Stimulated activated CD8-positive, alpha-beta memory T cell treated with anti-CD3 and anti-CD28 coated beads, Interleukin-7, amount 100 ng/mL, for 4 hours (primary cell): ENCODE data around the gene VTCN1.

Source experiments
- DNase-seq, 2 donors: peaks; one replicate each; pipeline ENCODE4 v3.0.0-alpha.2; 2020; ENCODE audit warnings: low read depth in 2 of 2

Gene VTCN1

GRCh38 chr1:117209094-117209493 is 1.6 kb downstream of the VTCN1 start:
- no peak for DNase-seq

DNA sequence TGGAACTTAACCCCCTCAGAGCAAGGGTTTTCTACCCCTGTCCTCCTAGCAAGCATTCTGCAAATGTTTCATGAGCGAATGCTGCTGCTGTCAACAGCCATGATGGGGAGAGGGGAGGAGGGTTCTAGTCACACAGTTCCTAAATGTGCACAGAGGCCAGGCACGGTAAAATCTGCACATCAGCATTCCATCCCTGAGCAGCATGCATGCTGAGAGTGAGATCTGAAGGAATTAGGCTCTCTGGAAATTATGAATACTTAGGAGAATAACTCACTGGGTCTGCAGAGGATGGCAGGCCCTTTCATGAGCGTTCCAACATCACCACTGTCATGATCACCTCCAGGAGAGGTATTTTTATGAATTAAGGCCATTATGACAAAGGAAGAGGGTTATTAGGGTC is 2.1 kb downstream of the VTCN1 start:
- no peak for DNase-seq

DNA sequence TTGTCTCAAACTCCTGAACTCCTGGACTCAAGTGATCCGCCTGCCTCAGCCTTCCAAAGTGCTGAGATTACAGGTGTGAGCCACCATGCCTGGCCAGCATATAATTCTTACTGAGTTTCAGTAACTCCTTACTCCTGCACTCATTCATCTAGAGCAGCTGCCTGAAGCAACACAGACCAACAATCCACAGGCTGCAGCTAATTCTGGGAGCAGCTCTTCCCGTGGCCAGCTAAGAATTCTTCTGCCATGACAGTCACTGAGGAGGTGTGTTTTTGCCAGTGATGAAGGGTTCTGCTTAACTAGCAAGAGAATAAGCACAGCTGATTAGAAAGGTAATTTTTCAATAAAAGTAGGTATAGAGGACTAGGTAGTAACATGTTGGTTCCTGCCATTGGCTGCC is 5.4 kb downstream of the VTCN1 start:
- no peak for DNase-seq

- no peak for DNase-seq
Observed at GRCh38 chr1:117201808-117202207, 8.9 kb downstream of the VTCN1 start.

- no peak for DNase-seq
Observed at GRCh38 chr1:117198097-117198496, 12.6 kb downstream of the VTCN1 start.

DNA sequence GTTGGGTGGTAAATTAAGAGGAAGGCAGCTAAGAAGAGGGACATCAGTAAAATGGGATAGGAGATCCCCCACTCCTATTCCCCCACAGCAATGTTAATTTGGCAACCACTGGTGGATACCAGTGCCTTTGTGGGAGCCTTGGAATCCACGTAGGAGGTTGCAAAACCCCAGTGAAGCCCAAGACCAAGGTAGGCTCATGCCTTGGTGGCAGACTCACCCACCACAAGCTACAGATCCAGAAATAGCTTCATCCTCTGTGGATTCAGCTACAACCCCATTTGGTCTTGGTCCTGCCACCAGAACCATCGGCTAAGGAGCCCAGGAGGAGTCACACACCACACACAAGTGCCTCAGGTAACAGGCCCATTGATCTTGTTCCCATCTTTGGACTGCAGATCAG is 21.0 kb downstream of the VTCN1 start:
- DNase-seq: no peak

- no peak for DNase-seq
Observed at GRCh38 chr1:117188816-117189437, 21.8 kb downstream of the VTCN1 start.

DNA sequence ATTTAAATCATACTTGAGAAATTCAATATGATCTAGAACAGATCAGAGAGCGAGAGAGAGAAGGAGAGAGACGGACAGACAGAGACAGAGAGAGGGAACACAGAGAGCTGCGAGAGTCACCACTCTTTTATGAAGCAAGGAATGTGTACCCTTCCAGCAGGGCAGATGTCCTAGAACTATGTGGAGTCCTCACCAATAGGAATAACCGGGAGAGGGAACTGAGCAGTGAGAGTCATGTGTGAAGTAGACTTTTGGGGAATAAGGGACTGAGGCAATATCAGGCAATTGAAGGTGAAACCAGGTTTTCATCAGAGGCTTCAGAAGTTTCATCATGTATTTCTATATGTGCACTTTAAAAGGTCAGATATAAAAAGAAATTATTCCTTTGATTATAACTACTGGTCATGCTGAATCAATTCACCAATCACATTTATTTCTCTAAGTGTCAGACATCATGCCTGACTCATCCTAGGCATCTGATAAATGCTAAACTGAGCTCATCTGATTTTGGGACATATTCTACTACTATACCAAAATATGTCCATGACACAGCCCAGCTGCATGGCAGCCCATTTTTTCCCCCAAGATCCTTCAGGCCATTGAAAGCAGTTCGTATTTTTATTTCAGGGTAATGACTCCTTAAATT is 22.4 kb downstream of the VTCN1 start:
- DNase-seq: no peak

DNA sequence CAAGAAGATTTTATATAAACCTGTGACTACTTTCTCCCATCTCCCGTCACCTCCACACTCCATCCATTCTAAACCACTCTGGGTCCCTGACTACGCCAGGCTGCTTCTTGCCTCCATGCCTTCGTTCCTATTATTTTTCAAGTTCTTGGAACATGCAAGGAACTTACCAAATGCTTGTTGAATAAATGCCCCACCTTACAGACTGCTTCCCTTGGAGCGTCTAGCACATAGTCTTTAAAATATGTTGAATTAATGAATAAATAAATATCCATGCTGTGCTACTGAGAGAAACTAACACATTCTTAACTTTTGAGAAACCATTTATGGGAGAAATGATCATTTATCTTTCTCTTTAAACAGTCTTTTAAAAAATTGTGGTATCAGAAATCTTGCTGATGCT is 27.6 kb downstream of the VTCN1 start:
- DNase-seq: no peak

GRCh38 chr1:117182319-117182718 is 28.4 kb downstream of the VTCN1 start:
- DNase-seq: no peak

GRCh38 chr1:117181630-117182041 is 29.1 kb downstream of the VTCN1 start:
- no peak for DNase-seq

GRCh38 chr1:117180147-117180967 is 30.4 kb downstream of the VTCN1 start:
- no peak for DNase-seq

- no peak for DNase-seq
Observed at GRCh38 chr1:117179471-117179870, 31.3 kb downstream of the VTCN1 start.

DNA sequence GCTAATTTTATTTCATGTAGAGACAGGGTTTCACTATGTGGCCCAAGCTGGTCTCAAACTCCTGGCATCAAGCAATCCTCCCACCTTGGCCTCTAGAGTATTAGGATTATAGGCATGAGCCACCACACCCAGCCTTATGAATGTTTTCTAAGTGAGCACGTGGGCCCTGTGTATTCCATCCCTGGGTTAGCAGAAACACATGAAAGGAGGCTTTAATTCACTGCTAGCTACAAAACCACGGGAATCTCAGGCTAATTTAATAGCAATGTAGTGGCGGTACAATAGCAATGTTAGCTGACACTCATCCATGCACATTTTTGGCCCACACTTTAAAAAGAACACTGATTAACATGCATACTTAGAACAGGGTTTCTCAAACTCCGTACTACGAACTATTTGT is 32.0 kb downstream of the VTCN1 start:
- DNase-seq: no peak

DNA sequence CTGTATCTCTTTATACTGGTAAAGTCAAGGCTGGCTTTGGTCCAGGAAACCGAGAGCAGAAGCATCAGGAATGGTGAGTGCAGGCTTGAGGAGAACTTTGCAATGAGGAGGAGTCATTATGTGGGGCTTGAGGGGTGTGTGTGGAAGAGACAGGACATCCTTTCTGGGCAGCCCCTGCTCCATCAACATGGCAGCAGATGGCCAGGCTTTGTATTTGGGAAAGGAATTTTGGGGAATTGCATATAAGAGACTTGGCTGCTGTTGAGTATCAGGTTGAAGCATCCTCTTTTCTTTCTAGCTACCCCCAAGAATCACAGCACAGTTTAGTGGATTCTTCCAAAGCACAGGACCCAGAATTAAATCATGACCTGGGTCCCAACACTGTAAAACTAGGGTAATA is 33.4 kb downstream of the VTCN1 start:
- no peak for DNase-seq

DNA sequence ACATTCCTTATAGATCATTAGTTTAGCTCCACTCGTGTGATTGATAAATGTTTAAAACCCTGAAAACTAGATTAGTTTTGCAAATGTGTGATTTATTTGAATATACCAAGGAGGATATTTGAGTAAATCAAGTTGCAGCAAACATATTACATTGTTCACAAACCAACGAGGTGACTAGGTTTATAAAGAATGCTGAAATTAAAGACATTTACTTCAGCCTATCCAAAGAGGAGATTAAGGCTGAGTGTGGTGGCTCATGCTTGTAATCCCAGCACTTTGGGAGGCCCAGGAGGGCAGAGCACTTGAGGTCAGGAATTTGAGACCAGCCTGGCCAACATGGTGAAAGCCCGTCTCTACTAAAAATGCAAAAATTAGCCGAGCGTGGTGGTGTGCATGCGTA is 34.1 kb downstream of the VTCN1 start:
- no peak for DNase-seq

DNA sequence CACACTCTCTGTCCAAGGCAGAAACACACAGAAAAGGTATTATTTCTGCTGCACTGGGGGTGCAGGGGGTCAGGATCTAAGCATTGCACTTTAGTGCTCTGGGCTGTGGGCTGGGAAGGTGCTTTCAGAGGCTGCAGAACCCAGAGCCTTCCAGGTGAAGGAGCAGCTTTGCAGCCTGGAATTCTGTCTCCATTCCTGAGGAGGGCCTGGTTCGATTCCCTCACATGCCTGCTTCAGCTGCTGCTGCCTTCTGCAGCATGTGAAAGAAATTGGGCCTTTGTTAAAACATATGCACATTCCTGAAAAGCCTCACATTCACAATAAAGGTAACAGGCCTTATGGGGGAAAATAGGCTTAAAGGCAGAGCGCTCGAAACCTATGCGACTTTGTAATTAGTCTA is 35.9 kb downstream of the VTCN1 start:
- no peak for DNase-seq

DNA sequence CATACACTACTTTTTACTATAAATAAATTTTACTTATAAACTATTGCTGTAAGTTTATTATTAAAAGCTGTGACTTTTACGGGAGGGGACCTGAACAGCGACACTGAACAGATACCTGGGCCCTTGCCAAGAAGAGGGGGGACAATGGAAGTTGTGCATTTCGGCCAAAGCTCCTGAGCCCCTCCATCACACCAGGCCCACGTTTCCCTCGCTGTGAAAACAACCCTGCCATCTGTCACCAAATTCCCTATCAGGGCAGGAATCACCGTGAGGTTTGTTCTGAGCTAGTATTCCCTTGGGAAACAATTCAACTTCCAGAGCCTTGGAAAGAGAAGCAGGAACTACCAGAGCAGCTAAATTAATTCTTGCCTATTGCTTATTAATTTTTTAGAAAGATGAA is 37.0 kb downstream of the VTCN1 start:
- no peak for DNase-seq

- DNase-seq: no peak
Observed at GRCh38 chr1:117173006-117173405, 37.7 kb downstream of the VTCN1 start.

DNA sequence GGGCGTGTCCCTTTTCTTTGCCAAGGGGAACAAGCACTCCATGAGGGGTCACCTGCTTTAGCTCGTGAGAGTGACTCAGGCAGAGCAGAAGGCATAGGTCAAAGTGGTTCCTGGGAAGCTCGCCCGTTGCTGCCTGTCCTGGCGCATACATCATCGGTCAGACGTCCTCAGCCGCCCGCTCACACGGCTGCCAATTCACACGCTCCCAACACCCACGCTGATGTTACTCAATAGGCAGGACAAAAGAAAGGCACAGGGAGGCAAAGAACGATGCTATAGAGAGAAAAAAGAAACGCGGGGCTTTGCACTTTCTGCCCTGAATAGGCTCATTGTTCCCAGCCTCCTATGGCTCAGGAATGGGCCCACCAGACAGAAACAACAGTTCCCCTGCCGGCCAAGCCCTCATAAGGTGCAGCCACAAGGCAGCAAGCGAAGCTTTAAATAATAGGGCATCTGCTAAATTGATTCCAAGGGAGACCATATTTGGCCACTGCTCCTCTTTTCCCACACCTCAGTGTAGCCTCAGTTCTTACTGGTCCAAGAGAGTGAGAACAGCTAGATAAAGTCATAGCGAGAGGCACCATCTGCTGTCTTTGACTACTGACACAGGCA is 38.7 kb downstream of the VTCN1 start:
- no peak for DNase-seq

DNA sequence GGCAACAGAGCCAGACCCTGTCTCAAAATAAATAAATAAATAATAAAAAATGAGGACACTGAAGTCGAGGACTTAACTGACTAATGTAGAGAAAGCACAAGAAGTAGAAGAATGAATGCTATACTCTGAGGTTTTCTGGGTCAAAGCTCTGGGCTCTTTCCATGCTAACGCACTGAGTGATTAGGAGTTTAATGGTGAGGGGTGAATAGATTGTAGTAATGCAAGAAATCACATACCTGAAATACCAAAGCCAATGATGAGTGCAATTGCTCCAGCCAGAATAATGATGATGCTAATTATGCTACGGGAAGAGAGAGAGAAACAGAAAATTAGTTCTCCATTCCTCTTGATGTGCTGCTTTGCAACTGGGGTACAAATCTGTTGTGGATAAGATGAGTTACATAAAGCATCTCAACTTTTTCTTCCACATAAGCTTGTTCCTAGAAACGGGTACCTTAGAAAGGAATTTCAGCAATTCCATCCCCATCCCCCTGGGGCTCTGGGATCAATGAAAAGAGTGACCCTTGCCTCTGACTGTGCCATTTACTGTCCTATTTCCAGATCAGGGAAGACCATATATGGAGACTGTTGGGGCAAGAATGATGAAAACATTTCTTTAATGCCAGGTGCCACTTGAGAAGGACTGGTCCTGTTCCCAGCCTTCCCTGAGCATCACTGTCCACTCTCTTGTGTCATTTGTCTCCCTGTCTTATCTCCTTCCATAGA is 40.7 kb downstream of the VTCN1 start:
- no peak for DNase-seq

DNA sequence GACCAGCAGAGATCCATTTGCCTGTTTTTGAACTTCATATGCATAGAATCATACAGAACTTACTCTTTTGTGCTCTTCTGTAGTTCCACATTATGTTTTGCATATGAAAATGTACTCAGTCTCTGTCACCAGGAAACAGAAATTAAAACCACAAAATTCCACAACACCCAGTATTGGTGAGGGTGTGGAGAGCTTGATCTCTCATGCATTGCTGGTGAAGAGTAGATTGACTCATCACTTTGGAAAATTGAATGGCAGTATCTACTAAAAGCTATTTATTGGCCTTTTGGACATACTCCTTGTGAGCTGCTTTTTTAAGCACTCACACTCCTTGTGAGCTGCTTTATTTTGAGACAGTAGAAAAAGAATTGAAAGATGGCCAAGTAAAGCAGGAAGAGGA is 43.3 kb downstream of the VTCN1 start:
- no peak for DNase-seq
